Spleen (tissue), 7 donors: ENCODE data around the gene ITIH2.

Experiments
- POLR2A ChIP-seq, 3 donors: fragments of 450-650 bp; IDR thresholded peaks; one replicate each; pipeline ENCODE4 v1.5.1; 2017; ENCODE audit warnings: antibody characterized with exemption in 3 of 3, mild to moderate bottlenecking in 1 of 3
- POLR2AphosphoS5 ChIP-seq, 3 donors: sonication (generic); formaldehyde crosslinking; IDR thresholded peaks; one replicate each; pipeline ENCODE4 v1.5.1; 2017; ENCODE audit warnings: antibody characterized with exemption in 3 of 3
- TF ChIP-seq, protein P1 (sequence below), 11 experiments: fragments of 200-600 bp in 7 of 11; fragments of 450-650 bp in 4 of 11; sonication (generic) in 4 of 11; IDR thresholded peaks in 8 of 11; conservative IDR thresholded peaks in 3 of 11; 1 replicate in 7 of 11; 2 replicates in 4 of 11; pipeline versions ENCODE4 v1.4.0 to v1.8.0; 2016 to 2021; ENCODE audit warnings: antibody characterized with exemption in 11 of 11, inconsistent platforms in 4 of 11, mild to moderate bottlenecking in 1 of 11
- donor health status: DM: no; HTN: no; CAD: no; lungs with moderate emphysema.
- donor health status: DM: no; HTN: no; CAD: no.
- donor health status: DM: no; HTN: no; CAD: no.

DNA sequence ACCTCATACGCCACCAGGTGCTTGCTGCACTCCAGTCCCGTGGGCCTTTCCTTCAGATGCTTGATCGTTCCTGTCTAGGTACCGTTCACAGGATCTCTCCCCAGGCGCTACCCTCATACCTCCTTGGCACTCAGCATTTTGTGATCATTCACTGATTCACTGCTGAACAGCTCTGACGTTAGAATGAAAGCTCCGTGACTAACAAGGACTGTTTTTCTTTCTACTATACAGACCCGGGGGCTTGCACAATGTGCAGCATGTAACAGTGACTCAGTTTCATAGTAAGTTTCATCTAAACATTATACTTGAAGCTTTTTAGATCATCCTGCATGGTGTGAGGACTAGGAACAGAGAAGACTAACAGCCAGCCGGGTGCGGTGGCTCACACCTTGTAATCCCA is 64.1 kb downstream of the ITIH2 start:
- TF ChIP-seq, protein P1, sequence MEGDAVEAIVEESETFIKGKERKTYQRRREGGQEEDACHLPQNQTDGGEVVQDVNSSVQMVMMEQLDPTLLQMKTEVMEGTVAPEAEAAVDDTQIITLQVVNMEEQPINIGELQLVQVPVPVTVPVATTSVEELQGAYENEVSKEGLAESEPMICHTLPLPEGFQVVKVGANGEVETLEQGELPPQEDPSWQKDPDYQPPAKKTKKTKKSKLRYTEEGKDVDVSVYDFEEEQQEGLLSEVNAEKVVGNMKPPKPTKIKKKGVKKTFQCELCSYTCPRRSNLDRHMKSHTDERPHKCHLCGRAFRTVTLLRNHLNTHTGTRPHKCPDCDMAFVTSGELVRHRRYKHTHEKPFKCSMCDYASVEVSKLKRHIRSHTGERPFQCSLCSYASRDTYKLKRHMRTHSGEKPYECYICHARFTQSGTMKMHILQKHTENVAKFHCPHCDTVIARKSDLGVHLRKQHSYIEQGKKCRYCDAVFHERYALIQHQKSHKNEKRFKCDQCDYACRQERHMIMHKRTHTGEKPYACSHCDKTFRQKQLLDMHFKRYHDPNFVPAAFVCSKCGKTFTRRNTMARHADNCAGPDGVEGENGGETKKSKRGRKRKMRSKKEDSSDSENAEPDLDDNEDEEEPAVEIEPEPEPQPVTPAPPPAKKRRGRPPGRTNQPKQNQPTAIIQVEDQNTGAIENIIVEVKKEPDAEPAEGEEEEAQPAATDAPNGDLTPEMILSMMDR (IDR thresholded peaks at IDR 0.05 in 8 of 11, conservative IDR thresholded peaks at IDR 0.05 in 3 of 11), result no peak
- TF ChIP-seq POLR2AphosphoS5 (IDR thresholded peaks at IDR 0.05) (no peak), POLR2A (IDR thresholded peaks at IDR 0.05) (no peak)
